SHP77 treated with DMSO at 0.1 percent for 48 hours (cell line): Measurements from ENCODE around the gene TAF1D.
"Not testable (repeated sequence)": the region's sequence is repeated elsewhere in the genome, so short reads cannot be mapped to it uniquely, and the experiment has no call there.

ENCODE experiments used
- DNase-seq: peaks from one replicate; lab custom pipeline; 2025; lab: John Stamatoyannopoulos, UW

TAF1D gene

DNA sequence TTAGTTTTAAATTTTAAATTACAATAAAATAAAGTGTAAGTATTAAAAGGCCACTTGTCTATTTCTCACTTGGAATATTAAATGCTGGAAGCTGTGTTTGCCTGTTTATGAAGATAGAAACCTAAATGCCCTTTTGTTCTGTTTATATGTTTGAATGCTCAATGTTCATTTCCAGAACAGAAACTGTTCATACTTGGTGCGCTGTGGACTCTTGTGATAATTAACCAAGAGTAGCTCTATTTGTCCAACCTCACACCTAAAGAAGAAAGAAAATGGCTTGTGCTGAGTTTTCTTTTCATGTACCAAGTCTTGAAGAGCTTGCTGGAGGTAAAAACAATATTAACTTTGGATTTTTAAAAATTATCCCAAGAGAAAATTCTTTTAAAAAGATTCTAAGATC, 5.8 kb upstream of the TAF1D start:
- DNase-seq = no peak

GRCh38 chr11:93746101-93746500, 4.8 kb upstream of the TAF1D start:
- DNase-seq = no peak

- not testable (repeated sequence) for DNase-seq
Observed at GRCh38 chr11:93745005-93745755, 3.9 kb upstream of the TAF1D start.

DNA sequence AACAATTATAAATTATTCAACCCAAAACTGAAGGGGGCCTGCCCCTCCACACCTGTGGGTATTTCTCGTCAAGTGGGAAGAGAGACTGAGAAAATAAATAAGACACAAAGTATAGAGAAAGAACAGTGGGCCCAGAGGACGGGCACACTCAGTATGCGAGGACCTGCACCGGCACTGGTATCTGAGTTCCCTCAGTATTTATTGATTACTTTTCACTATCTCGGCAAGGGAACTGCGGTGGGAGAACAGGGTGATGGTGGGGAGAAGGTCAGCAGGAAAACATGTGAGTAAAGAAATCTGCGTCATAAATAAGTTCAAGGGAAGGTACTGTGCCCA, 3.3 kb upstream of the TAF1D start:
- no peak for DNase-seq

DNA sequence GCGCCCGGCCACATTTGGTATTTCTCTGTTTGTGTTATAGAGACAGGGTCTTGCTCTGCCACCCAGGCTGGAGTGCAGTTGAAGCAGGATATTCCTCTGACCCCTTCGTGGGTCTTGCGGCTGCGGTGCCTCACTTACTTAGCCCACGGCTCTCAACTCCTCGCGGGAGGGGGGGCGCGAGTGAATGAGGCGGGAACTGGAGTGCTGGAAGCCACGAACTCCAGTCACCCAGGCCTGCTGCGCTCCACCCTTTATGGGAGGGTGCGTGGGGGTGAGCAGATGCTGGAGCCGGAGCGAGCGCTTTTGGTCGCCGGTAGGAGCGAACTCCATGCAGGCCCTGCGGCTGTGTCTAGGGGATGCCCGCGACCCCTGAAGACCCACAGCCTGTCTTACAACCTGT, 2.0 kb upstream of the TAF1D start:
- no peak for DNase-seq

- DNase-seq = no peak
Observed at GRCh38 chr11:93741882-93742226, 559 bp upstream of the TAF1D start.

DNA sequence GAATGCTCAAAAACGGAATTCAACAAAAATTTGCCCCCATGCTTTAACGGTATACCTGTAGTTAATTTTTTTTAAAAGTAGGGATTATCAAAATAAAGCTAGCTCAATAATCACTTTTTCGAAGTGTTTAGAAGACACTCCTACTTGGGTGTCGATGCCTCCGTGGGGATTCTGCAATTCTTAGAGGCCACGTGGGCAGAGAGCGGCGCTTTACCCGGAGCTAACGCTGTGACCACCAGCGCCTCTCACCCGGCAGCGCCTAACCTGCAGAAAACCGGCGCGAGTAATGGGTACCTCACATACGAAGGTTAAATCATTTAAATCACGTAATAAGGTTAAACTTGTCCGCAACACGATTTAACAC, 583 bp downstream of the TAF1D start:
- DNase-seq = peak; percentile 35

- DNase-seq = peak; percentile 35
Observed at GRCh38 chr11:93740031-93740729, 1.1 kb downstream of the TAF1D start.

GRCh38 chr11:93738647-93739081, 2.6 kb downstream of the TAF1D start:
- no peak for DNase-seq

GRCh38 chr11:93737904-93738612, 3.2 kb downstream of the TAF1D start:
- DNase-seq = no peak

DNA sequence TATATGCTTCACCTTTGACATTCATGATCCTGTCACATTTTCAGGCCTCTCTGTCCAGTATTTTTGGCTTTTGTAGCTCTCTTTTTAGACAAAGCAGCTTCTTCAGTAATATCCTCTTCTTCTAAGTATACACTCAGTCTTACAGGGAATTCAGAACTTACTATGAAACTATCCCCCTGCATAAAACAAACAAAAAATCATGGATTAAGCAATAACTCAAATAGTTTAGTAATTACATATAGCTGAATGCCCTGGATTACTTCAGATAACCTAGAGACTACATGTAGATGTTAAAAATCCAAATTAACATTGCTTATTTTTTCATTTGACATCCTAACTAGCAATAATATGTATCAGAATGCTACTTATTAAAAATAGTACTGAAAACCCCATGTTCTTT, 5.2 kb downstream of the TAF1D start:
- no peak for DNase-seq

- no peak for DNase-seq
Observed at GRCh38 chr11:93735627-93736026, 5.7 kb downstream of the TAF1D start.

GRCh38 chr11:93734427-93735222, 6.7 kb downstream of the TAF1D start:
- no peak for DNase-seq

DNA sequence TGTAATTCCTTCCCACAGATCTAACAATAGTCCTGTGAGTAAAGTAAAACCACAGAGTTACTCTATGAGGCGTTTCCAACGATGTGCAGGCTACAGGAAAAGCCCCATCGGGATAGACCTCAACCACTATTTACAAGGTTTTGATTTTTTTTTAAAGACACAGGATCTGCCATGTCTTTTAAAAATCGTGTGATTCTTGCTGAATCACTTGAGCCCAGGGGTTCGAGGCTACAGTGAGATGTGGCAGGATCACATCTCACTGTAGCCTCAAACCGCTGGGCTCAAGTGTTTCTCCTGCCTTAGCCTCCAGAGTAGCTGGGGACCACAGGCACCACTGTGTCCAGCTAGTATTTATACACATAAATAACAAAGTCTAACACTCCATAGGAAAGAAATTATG, 7.8 kb downstream of the TAF1D start:
- no peak for DNase-seq

GRCh38 chr11:93732237-93732892, 8.9 kb downstream of the TAF1D start:
- DNase-seq = no peak

- DNase-seq = no peak
Observed at GRCh38 chr11:93730108-93731107, 10.9 kb downstream of the TAF1D start.

- DNase-seq = no peak
Observed at GRCh38 chr11:93729129-93729616, 12.1 kb downstream of the TAF1D start.

GRCh38 chr11:93728792-93729128, 12.5 kb downstream of the TAF1D start:
- no peak for DNase-seq

DNA sequence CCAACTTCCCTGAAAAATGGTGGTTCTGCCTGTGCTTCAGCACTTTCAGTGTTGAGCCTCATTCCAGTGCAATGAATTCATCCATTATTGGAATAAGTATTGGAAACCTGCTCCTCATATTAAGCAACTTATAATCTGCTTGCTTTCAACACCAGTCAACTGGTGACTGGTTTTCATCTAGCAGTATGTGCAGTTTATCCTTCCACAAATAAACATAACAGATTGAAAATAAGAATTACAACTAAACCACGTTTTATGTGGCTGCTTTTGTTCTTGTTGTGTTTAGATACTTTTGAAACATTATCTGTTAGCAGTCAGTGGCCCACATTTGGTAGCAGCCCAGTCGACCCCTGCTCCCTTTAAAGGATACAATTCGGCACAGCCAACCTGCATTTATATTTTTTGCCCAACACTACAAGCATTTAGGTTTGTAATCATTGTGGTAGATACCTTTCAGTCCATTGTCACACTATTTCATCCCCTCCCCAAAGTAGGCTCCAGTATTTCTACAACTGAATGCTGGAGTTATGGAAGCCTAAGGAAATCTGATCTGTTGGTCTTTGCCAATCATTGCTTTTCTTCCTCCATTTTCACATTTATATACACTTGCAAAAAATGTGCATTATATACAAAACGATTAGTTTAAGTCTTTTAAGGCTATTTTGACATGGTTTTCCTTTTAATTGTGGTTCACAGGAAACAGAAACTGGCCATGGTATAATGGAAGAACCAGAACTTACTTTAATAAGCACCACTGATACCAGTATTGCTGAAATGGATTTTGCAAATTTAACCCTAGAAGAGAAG, 13.1 kb downstream of the TAF1D start:
- no peak for DNase-seq

- no peak for DNase-seq
Observed at GRCh38 chr11:93724089-93724488, 17.2 kb downstream of the TAF1D start.
